B cell (primary cell): Measurements from ENCODE around the gene TEX13C.

Source experiments
- EZH2 ChIP-seq: IDR thresholded peaks from 2 replicates; pipeline ENCODE4 v1.6.1; 2012; ENCODE audit warnings: borderline replicate concordance, low read depth, mild to moderate bottlenecking, moderate library complexity, low read length; ENCODE audit not compliant: insufficient read depth, poor library complexity, severe bottlenecking
- TF ChIP-seq, protein P1 (sequence below): fragments of 200-600 bp; IDR thresholded peaks from one replicate; pipeline ENCODE4 v1.8.0; 2022; ENCODE audit warnings: antibody characterized with exemption, mild to moderate bottlenecking

DNA sequence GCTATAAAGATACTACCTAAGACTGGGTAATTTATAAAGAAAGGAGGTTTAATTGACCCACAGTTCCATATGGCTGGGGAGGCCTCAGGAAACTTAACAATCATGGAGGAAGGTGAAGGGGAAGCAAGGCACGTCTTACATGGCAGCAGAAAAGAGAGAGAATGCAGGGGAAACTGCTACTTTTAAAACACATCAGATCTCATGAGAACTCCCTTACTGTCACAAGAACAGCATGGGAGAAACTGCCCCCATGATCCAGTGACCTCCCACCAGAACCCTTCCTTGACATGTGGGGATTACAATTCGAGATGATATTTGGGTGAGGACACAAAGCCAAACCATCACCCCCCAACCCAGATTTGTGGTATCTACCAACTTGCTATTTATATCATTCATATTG, 13.9 kb downstream of the TEX13C start:
- TF ChIP-seq EZH2, result no peak
- TF ChIP-seq, protein P1, sequence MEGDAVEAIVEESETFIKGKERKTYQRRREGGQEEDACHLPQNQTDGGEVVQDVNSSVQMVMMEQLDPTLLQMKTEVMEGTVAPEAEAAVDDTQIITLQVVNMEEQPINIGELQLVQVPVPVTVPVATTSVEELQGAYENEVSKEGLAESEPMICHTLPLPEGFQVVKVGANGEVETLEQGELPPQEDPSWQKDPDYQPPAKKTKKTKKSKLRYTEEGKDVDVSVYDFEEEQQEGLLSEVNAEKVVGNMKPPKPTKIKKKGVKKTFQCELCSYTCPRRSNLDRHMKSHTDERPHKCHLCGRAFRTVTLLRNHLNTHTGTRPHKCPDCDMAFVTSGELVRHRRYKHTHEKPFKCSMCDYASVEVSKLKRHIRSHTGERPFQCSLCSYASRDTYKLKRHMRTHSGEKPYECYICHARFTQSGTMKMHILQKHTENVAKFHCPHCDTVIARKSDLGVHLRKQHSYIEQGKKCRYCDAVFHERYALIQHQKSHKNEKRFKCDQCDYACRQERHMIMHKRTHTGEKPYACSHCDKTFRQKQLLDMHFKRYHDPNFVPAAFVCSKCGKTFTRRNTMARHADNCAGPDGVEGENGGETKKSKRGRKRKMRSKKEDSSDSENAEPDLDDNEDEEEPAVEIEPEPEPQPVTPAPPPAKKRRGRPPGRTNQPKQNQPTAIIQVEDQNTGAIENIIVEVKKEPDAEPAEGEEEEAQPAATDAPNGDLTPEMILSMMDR, result no peak
